Measurements from ENCODE around the gene SEZ6L2. TPM values are rescaled to one million over a fixed set of nuclear protein-coding genes. Genes with fewer than 3 reads are reported as not detected.

Gene SEZ6L2
- total and polyA plus RNA-seq, 2 of the 13 experiments (the other 11 are each of a cell fraction or from before 2014, with no cell fraction given): 14.9 to 16.9 TPM

DNA sequence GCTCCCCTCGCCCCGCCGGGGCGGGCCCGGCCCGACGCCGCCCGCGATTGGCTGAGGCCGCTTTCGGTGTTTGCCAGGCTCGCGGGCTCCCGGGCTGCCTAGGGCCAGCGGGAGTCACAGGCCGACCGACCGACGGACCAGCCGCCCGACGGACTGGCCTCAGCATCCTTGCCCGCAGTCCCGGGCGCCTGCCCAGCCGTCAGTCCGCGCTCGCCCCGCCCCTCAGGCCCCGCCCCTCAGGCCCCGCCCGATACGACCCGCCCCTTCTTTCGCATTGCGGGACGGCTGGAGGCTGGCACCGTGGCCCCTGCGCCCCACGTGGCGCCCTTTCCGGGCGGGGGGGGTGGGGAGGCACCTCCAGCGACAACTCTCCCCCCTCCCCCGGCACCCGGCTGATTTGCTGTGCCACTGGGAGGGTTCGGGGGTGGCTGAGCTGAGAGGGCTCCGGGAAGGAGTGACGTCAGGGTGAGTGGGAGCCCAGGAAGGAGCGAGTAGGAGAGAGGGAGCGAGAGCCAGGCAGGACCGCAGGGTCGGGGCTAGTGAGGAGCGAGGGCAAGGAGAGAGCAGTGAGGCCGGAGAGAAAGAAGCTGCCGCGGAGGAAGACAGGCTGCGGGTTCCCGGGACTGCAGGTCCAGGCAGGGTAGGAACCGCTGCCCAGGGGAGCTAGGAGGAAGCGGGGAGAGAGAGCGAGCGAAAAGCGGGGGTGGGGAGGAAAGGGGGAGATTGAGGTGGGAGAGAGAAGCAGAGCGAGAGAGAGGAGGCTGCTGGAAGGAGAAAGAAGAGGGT lies 945 bp upstream of the SEZ6L2 start, which contains the start of gene ASPHD1 (continued):
- peak; percentile 92; the same call in 1 of the 2 replicates for TF ChIP-seq ZFYVE20 (CRISPR knock-in tag; IDR thresholded peaks at IDR 0.05; ENCODE audit: borderline replicate concordance, low read depth)
- peak; percentile 39; the same call in 1 of the 2 replicates for TF ChIP-seq HNF1B (CRISPR knock-in tag; IDR thresholded peaks at IDR 0.05)
- no peak for TF ChIP-seq PLRG1 (conservative IDR thresholded peaks at IDR 0.05)
- TF ChIP-seq, protein P1, sequence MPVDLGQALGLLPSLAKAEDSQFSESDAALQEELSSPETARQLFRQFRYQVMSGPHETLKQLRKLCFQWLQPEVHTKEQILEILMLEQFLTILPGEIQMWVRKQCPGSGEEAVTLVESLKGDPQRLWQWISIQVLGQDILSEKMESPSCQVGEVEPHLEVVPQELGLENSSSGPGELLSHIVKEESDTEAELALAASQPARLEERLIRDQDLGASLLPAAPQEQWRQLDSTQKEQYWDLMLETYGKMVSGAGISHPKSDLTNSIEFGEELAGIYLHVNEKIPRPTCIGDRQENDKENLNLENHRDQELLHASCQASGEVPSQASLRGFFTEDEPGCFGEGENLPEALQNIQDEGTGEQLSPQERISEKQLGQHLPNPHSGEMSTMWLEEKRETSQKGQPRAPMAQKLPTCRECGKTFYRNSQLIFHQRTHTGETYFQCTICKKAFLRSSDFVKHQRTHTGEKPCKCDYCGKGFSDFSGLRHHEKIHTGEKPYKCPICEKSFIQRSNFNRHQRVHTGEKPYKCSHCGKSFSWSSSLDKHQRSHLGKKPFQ (CRISPR knock-in tag; IDR thresholded peaks at IDR 0.05; ENCODE audit: insufficient replicate concordance): peak; percentile 55
- TF ChIP-seq, protein P2, sequence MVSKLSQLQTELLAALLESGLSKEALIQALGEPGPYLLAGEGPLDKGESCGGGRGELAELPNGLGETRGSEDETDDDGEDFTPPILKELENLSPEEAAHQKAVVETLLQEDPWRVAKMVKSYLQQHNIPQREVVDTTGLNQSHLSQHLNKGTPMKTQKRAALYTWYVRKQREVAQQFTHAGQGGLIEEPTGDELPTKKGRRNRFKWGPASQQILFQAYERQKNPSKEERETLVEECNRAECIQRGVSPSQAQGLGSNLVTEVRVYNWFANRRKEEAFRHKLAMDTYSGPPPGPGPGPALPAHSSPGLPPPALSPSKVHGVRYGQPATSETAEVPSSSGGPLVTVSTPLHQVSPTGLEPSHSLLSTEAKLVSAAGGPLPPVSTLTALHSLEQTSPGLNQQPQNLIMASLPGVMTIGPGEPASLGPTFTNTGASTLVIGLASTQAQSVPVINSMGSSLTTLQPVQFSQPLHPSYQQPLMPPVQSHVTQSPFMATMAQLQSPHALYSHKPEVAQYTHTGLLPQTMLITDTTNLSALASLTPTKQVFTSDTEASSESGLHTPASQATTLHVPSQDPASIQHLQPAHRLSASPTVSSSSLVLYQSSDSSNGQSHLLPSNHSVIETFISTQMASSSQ (IDR thresholded peaks at IDR 0.05; ENCODE audit: low read depth): no peak
- TF ChIP-seq, protein P2 (CRISPR knock-in tag; IDR thresholded peaks at IDR 0.05; ENCODE audit: borderline replicate concordance): peak; percentile 14; the same call in 1 of the 2 replicates
- 0 out of 2 replicates have a peak, but pooled peaks have one; percentile 0 for TF ChIP-seq ZFP41 (CRISPR knock-in tag; IDR thresholded peaks at IDR 0.05; ENCODE audit: borderline replicate concordance)
- peak; percentile 99 for TF ChIP-seq ZSCAN12 (CRISPR knock-in tag; IDR thresholded peaks at IDR 0.05)
- 0 out of 2 replicates have a peak, but pooled peaks have one; percentile 85 for TF ChIP-seq BATF2 (CRISPR knock-in tag; IDR thresholded peaks at IDR 0.05)
- TF ChIP-seq TEAD3 (CRISPR knock-in tag; optimal IDR thresholded peaks at IDR 0.05; ENCODE audit: borderline replicate concordance): no peak
- peak; percentile 62; the same call in 1 of the 2 replicates for TF ChIP-seq KDM4B (CRISPR knock-in tag; IDR thresholded peaks at IDR 0.05)
- TF ChIP-seq KDM2A (CRISPR knock-in tag; IDR thresholded peaks at IDR 0.05; ENCODE audit: borderline replicate concordance, low read depth): 0 out of 2 replicates have a peak, but pooled peaks have one; percentile 48
- TF ChIP-seq, protein P3, sequence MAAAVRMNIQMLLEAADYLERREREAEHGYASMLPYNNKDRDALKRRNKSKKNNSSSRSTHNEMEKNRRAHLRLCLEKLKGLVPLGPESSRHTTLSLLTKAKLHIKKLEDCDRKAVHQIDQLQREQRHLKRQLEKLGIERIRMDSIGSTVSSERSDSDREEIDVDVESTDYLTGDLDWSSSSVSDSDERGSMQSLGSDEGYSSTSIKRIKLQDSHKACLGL (CRISPR knock-in tag; IDR thresholded peaks at IDR 0.05): peak; percentile 88
- TF ChIP-seq ZNF354B (CRISPR knock-in tag; IDR thresholded peaks at IDR 0.05): 0 out of 2 replicates have a peak, but pooled peaks have one; percentile 51
- peak; percentile 35; the same call in 1 of the 2 replicates for TF ChIP-seq SIX4 (CRISPR knock-in tag; IDR thresholded peaks at IDR 0.05)
- TF ChIP-seq, protein P4, sequence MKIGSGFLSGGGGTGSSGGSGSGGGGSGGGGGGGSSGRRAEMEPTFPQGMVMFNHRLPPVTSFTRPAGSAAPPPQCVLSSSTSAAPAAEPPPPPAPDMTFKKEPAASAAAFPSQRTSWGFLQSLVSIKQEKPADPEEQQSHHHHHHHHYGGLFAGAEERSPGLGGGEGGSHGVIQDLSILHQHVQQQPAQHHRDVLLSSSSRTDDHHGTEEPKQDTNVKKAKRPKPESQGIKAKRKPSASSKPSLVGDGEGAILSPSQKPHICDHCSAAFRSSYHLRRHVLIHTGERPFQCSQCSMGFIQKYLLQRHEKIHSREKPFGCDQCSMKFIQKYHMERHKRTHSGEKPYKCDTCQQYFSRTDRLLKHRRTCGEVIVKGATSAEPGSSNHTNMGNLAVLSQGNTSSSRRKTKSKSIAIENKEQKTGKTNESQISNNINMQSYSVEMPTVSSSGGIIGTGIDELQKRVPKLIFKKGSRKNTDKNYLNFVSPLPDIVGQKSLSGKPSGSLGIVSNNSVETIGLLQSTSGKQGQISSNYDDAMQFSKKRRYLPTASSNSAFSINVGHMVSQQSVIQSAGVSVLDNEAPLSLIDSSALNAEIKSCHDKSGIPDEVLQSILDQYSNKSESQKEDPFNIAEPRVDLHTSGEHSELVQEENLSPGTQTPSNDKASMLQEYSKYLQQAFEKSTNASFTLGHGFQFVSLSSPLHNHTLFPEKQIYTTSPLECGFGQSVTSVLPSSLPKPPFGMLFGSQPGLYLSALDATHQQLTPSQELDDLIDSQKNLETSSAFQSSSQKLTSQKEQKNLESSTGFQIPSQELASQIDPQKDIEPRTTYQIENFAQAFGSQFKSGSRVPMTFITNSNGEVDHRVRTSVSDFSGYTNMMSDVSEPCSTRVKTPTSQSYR (CRISPR knock-in tag; IDR thresholded peaks at IDR 0.05; ENCODE audit: borderline replicate concordance): peak; percentile 16; the same call in 1 of the 2 replicates

All from HepG2 (cell line).